HepG2 (cell line): ENCODE data around the gene FAAP100. TPM values are rescaled to one million over a fixed set of nuclear protein-coding genes. Genes with fewer than 3 reads are reported as not detected.

Source experiments
- ATAC-seq: fragments of 200-7000 bp; cut with Tn5 transposase; 3 replicates; pipeline ENCODE4 v1.9.1; 2020; ENCODE audit warnings: mild to moderate bottlenecking, moderate library complexity
- BruUV-seq: library from RNA; stranded (reverse); fragments of 400-500 nt; replicated peaks from 2 replicates; lab custom pipeline; 2021; lab: Mats Ljungman, UMichigan
- CTCF ChIA-PET: fragments of 300-600 bp; formaldehyde crosslinking; extraction: SDS; loops from one replicate; lab custom pipeline; 2021; ENCODE audit warnings: low total read pairs, inconsistent platforms, low intra/inter-chr PET ratio; lab: Yijun Ruan, JAX
- POLR2A ChIA-PET: fragments of 350-600 bp; sonication (Branson Sonifier 250); formaldehyde crosslinking; loops from one replicate; lab custom pipeline; 2020; ENCODE audit warnings: antibody characterized with exemption, inconsistent platforms; lab: Yijun Ruan, JAX
- DNase-seq: peaks from one replicate; pipeline ENCODE4 v3.0.0-alpha.2; 2015; ENCODE audit warnings: low spot score
- FAIRE-seq: peaks from 3 replicates; lab custom pipeline; 2011; peaks lifted over from hg19 to GRCh38; lab: Jason Lieb, UNC
- H2AFZ ChIP-seq: one replicate; pipeline ENCODE4 v1.6.1; 2011; ENCODE audit warnings: low read length, inconsistent platforms
- H3K27ac ChIP-seq: fragments of 300-600 bp; 3 replicates; pipeline ENCODE4 v1.8.0; 2011; ENCODE audit warnings: mixed run types, mild to moderate bottlenecking, mixed read lengths, low read length, inconsistent platforms; ENCODE audit not compliant: insufficient read depth; ENCODE audit errors: extremely low read length
- H3K27me3 ChIP-seq, 2 experiments: fragments of 200-600 bp in 1 of 2; 2 replicates in 1 of 2; 3 replicates in 1 of 2; pipeline versions ENCODE4 v1.6.0 to v1.8.0; 2011; ENCODE audit warnings: low read length in 2 of 2, mild to moderate bottlenecking in 2 of 2, moderate library complexity in 2 of 2, inconsistent platforms in 1 of 2; ENCODE audit not compliant: insufficient read depth in 2 of 2, control insufficient read depth in 1 of 2
- H3K36me3 ChIP-seq, 2 experiments: fragments of 200-600 bp in 1 of 2; replicated peaks in 1 of 2; 2 replicates in 1 of 2; 3 replicates in 1 of 2; pipeline versions ENCODE4 v1.5.1 to v1.8.0; 2011; ENCODE audit warnings: low read length in 2 of 2, inconsistent platforms in 1 of 2; ENCODE audit not compliant: insufficient read depth in 2 of 2, control insufficient read depth in 1 of 2
- H3K4me1 ChIP-seq: 2 replicates; pipeline ENCODE4 v1.5.1; 2012; ENCODE audit warnings: low read length, inconsistent platforms; ENCODE audit not compliant: insufficient read depth
- H3K4me2 ChIP-seq: 2 replicates; pipeline ENCODE4 v1.6.0; 2011; ENCODE audit warnings: low read depth, low read length, inconsistent platforms
- H3K4me3 ChIP-seq, 3 experiments: fragments of 200-600 bp in 1 of 3; sonication (generic), shearing (Covaris generic) in 1 of 3; replicated peaks in 1 of 3; 2 replicates each; pipeline ENCODE4 v1.5.1; 2011 to 2016; ENCODE audit warnings: low read length in 3 of 3, inconsistent platforms in 2 of 3, low read depth in 2 of 3, mild to moderate bottlenecking in 2 of 3, control low read depth in 1 of 3, mixed read lengths in 1 of 3; ENCODE audit not compliant: insufficient read depth in 1 of 3
- H3K79me2 ChIP-seq: one replicate; pipeline ENCODE4 v1.6.1; 2011; ENCODE audit warnings: low read length, inconsistent platforms; ENCODE audit not compliant: insufficient read depth
- H3K9ac ChIP-seq: 2 replicates; pipeline ENCODE4 v1.6.0; 2011; ENCODE audit warnings: mild to moderate bottlenecking, low read depth, low read length, inconsistent platforms; ENCODE audit not compliant: insufficient read depth
- H3K9me3 ChIP-seq: 2 replicates; pipeline ENCODE4 v1.5.1; 2012; ENCODE audit warnings: mild to moderate bottlenecking, low read length
- H4K20me1 ChIP-seq: 2 replicates; pipeline ENCODE4 v1.6.0; 2011; ENCODE audit warnings: inconsistent platforms, mild to moderate bottlenecking, low read length, moderate library complexity; ENCODE audit not compliant: insufficient read depth
- AGO2 ChIP-seq: fragments of 200-400 bp; formaldehyde crosslinking; optimal IDR thresholded peaks from 2 replicates; pipeline ENCODE3; 2017; ENCODE audit warnings: mild to moderate bottlenecking, low read depth, low read length, moderate library complexity
- GABPA ChIP-seq, 2 experiments: IDR thresholded peaks; 2 replicates each; pipeline ENCODE4 v1.6.1; 2011 to 2016; ENCODE audit warnings: low read depth in 2 of 2, low read length in 1 of 2, missing biosample characterization in 1 of 2, missing genetic modification characterization in 1 of 2
- KAT2B ChIP-seq: fragments of 150-350 bp; IDR thresholded peaks from 2 replicates; pipeline ENCODE4 v1.6.1; 2014; ENCODE audit warnings: low read depth, low read length, borderline replicate concordance
- MED1 ChIP-seq: sonication (generic); formaldehyde crosslinking; IDR thresholded peaks from 2 replicates; pipeline ENCODE4 v1.4.0; 2020; ENCODE audit warnings: missing genetic modification reagents
- NFYB ChIP-seq: sonication (generic); formaldehyde crosslinking; IDR thresholded peaks from 2 replicates; pipeline ENCODE4 v1.4.0; 2020; ENCODE audit warnings: missing genetic modification reagents
- ZBTB38 ChIP-seq: sonication (generic); formaldehyde crosslinking; IDR thresholded peaks from 2 replicates; pipeline ENCODE4 v1.5.1; 2020; ENCODE audit warnings: mild to moderate bottlenecking, missing genetic modification reagents
- ZFYVE20 ChIP-seq: sonication (generic); formaldehyde crosslinking; IDR thresholded peaks from 2 replicates; pipeline ENCODE4 v1.8.0; 2023; ENCODE audit warnings: low read depth, mild to moderate bottlenecking, moderate library complexity, missing genetic modification reagents, borderline replicate concordance
- ZNF230 ChIP-seq: sonication (generic); formaldehyde crosslinking; IDR thresholded peaks from 2 replicates; pipeline ENCODE4 v1.4.0; 2020; ENCODE audit warnings: mild to moderate bottlenecking, missing genetic modification reagents
- ZNF281 ChIP-seq: sonication (generic); formaldehyde crosslinking; IDR thresholded peaks from 2 replicates; pipeline ENCODE4 v1.4.0; 2020; ENCODE audit warnings: missing genetic modification reagents, borderline replicate concordance
- ZNF775 ChIP-seq: sonication (generic); formaldehyde crosslinking; IDR thresholded peaks from 2 replicates; pipeline ENCODE4 v1.4.0; 2020; ENCODE audit warnings: missing genetic modification reagents, mild to moderate bottlenecking, moderate library complexity, borderline replicate concordance
- WGBS: methylation state at CpG from one replicate; pipeline ENCODE4 v1.1.6; 2017; ENCODE audit warnings: low lambda C conversion rate; 5-methylcytosine and 5-hydroxymethylcytosine counted together
- in situ Hi-C: cut with HindIII; loops from 2 replicates; pipeline ENCODE4 v1.10.0; 2017; ENCODE audit warnings: low pct_unique_long_range_greater_than_20kb; ENCODE audit not compliant: extremely low pct_ligation_motif_present
- intact Hi-C: fragments of 100-400 bp; cut with micrococcal nuclease; formaldehyde crosslinking; loops from one replicate; pipeline ENCODE4 v1.10.0; 2022; ENCODE audit not compliant: unreplicated experiment
- polyA plus RNA-seq, 8 experiments: library from polyadenylated mRNA; depleted of rRNA in 3 of 8; stranded (reverse) in 7 of 8; unstranded in 1 of 8; fragments of >200 nt; fragmentation: Illumina TruSeq in 4 of 8; extraction: Trizol in 4 of 8; gene quantifications; 2 replicates each; pipeline versions ENCODE4 v1.2.1 to v1.2.3, GENCODE V29; 2011 to 2016; ENCODE audit warnings: low read depth in 4 of 8, missing spikeins in 1 of 8, mixed read lengths in 1 of 8; ENCODE audit not compliant: insufficient read depth in 1 of 8
- total RNA-seq, 5 experiments: library from RNA; depleted of rRNA; stranded (reverse); fragments of >200 nt; fragmentation: Illumina TruSeq; extraction: Trizol; gene quantifications; 2 replicates each; pipeline ENCODE4 v1.2.3, GENCODE V29; 2016; ENCODE audit warnings: low read depth in 1 of 5
- TF ChIP-seq, protein P1 (sequence below): conservative IDR thresholded peaks from 2 replicates; pipeline ENCODE4 v1.6.1; 2018; ENCODE audit warnings: missing genetic modification reagents
- TF ChIP-seq, protein P2 (sequence below): sonication (generic); formaldehyde crosslinking; IDR thresholded peaks from 2 replicates; pipeline ENCODE4 v1.4.0; 2020; ENCODE audit warnings: mild to moderate bottlenecking, low read depth, missing genetic modification reagents
- TF ChIP-seq, protein P3 (sequence below): sonication (generic); IDR thresholded peaks from 2 replicates; pipeline ENCODE4 v1.6.1; 2016; ENCODE audit warnings: low read depth, borderline replicate concordance
- TF ChIP-seq, protein P4 (sequence below): sonication (generic); formaldehyde crosslinking; IDR thresholded peaks from 2 replicates; pipeline ENCODE4 v1.5.1; 2020; ENCODE audit warnings: mild to moderate bottlenecking, missing genetic modification reagents, moderate library complexity

FAAP100 gene
- total and polyA plus RNA-seq, 2 of the 13 experiments (the other 11 are each of a cell fraction or from before 2014, with no cell fraction given), result 7.6 to 20.8 TPM

DNA sequence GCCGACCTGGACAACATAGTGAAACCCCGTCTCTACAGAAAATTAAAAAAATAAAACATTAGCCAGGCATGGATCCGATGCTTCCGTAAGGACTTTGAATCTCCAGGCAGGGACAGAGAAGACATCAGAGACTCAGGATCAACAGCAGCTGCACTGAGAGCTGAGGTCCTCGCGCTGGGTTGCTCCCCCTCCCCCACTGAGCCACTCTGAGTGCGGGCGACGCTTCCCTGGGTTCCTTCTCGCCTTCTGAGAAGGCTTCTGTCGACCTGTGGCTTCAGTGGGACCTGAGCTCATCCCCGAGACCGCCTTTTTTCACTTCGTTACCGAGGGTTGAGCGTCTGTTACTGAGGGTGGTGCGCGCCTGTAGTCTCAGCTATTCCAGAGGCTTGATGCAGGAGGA is 60.0 kb downstream of the FAAP100 start:
- no peak for DNase-seq
- ATAC-seq, result no peak
- 16% methylated on average over 18 of the region's 18 CpGs for WGBS
- Histone ChIP-seq H2AFZ (no peak overlapping the region), H3K4me1 (peaks cover 72% of the 10 kb centered on the region), H3K27me3 (peaks cover 1 to 29% of the 10 kb centered on the region in 2 experiments), H3K4me3 (peak overlapping the region in 1 of 3 experiments; percentile 46; a peak in 1 of 6 replicates), H4K20me1 (no peaks in the 10 kb centered on the region), H3K4me2 (peak overlapping the region; percentile 71), H3K36me3 (no peaks in the 10 kb centered on the region), H3K27ac (no peak overlapping the region), H3K9ac (peak overlapping the region; percentile 28), H3K79me2 (no peaks in the 10 kb centered on the region), H3K9me3 (no peaks in the 10 kb centered on the region)
- POLR2A ChIA-PET, result interaction anchor here (1.0 to 2.0 kb wide), 7 partner anchors 9 to 95 kb away, joined by 3 to 13 read pairs (median 3); partner anchors contain the start of genes ACTG1 and FAAP100
- BruUV-seq, result no TSS peak
- no peak for FAIRE-seq
- CTCF ChIA-PET, result no interaction called here
- in situ Hi-C loops (no loop called here), intact Hi-C loops (no loop called here)
- TF ChIP-seq, protein P1, sequence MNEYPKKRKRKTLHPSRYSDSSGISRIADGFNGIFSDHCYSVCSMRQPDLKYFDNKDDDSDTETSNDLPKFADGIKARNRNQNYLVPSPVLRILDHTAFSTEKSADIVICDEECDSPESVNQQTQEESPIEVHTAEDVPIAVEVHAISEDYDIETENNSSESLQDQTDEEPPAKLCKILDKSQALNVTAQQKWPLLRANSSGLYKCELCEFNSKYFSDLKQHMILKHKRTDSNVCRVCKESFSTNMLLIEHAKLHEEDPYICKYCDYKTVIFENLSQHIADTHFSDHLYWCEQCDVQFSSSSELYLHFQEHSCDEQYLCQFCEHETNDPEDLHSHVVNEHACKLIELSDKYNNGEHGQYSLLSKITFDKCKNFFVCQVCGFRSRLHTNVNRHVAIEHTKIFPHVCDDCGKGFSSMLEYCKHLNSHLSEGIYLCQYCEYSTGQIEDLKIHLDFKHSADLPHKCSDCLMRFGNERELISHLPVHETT (CRISPR knock-in tag), result no peak
- TF ChIP-seq, protein P2, sequence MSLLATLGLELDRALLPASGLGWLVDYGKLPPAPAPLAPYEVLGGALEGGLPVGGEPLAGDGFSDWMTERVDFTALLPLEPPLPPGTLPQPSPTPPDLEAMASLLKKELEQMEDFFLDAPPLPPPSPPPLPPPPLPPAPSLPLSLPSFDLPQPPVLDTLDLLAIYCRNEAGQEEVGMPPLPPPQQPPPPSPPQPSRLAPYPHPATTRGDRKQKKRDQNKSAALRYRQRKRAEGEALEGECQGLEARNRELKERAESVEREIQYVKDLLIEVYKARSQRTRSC (CRISPR knock-in tag), result no peak
- TF ChIP-seq GABPA (IDR thresholded peaks at IDR 0.05; ENCODE audit: low read depth, low read length), result no peak
- TF ChIP-seq GABPA (CRISPR knock-in tag; IDR thresholded peaks at IDR 0.05; ENCODE audit: low read depth), result no peak
- TF ChIP-seq ZBTB38 (CRISPR knock-in tag), result no peak
- TF ChIP-seq NFYB (CRISPR knock-in tag), result no peak
- TF ChIP-seq ZNF775, result no peak
- TF ChIP-seq, protein P3, sequence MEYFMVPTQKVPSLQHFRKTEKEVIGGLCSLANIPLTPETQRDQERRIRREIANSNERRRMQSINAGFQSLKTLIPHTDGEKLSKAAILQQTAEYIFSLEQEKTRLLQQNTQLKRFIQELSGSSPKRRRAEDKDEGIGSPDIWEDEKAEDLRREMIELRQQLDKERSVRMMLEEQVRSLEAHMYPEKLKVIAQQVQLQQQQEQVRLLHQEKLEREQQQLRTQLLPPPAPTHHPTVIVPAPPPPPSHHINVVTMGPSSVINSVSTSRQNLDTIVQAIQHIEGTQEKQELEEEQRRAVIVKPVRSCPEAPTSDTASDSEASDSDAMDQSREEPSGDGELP, result no peak
- TF ChIP-seq AGO2, result no peak
- peak; percentile 75; the same call in 1 of the 2 replicates for TF ChIP-seq ZNF281
- no peak for TF ChIP-seq ZNF230 (CRISPR knock-in tag)
- TF ChIP-seq KAT2B, result no peak
- TF ChIP-seq MED1 (CRISPR knock-in tag), result no peak
- no peak for TF ChIP-seq ZFYVE20 (CRISPR knock-in tag)
- TF ChIP-seq, protein P4, sequence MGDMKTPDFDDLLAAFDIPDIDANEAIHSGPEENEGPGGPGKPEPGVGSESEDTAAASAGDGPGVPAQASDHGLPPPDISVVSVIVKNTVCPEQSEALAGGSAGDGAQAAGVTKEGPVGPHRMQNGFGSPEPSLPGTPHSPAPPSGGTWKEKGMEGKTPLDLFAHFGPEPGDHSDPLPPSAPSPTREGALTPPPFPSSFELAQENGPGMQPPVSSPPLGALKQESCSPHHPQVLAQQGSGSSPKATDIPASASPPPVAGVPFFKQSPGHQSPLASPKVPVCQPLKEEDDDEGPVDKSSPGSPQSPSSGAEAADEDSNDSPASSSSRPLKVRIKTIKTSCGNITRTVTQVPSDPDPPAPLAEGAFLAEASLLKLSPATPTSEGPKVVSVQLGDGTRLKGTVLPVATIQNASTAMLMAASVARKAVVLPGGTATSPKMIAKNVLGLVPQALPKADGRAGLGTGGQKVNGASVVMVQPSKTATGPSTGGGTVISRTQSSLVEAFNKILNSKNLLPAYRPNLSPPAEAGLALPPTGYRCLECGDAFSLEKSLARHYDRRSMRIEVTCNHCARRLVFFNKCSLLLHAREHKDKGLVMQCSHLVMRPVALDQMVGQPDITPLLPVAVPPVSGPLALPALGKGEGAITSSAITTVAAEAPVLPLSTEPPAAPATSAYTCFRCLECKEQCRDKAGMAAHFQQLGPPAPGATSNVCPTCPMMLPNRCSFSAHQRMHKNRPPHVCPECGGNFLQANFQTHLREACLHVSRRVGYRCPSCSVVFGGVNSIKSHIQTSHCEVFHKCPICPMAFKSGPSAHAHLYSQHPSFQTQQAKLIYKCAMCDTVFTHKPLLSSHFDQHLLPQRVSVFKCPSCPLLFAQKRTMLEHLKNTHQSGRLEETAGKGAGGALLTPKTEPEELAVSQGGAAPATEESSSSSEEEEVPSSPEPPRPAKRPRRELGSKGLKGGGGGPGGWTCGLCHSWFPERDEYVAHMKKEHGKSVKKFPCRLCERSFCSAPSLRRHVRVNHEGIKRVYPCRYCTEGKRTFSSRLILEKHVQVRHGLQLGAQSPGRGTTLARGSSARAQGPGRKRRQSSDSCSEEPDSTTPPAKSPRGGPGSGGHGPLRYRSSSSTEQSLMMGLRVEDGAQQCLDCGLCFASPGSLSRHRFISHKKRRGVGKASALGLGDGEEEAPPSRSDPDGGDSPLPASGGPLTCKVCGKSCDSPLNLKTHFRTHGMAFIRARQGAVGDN (CRISPR knock-in tag), result peak; percentile 38; the same call in 1 of the 2 replicates
